Measurements from ENCODE around the gene ATP1B1. TPM values are rescaled to one million over a fixed set of nuclear protein-coding genes. Genes with fewer than 3 reads are reported as not detected.

Gene ATP1B1
- total and polyA plus RNA-seq, 2 experiments from 2014 or later: 220 to 602 TPM

DNA sequence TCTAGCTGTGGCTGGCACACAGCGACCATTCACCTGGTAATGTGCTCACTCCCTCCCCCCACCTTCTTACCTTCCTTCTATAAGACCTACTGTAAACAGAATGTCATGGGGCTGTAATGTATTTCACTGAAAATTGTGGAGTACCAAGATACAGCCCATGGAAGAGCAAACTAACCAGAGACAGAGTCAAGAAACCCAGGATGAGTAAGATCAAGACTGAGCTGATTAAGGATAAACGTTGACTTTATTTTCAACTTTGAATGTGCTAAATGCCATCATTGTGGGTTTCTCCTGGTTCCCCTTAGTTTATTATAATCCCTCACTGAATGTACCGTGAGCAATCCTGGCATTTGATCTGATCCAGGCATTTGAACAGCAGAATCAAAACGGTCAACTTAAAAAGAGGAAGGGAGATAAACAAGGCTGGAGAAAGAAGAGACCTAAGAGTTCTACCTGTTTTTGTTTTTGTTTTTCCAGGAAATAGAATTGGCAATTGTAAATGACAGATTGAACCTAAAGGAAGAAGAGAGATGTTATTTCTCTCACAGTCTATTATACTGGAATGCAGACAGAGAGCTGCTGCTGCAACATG, 16.1 kb upstream of the ATP1B1 start:
- no peak overlapping the region for H3K4me3 ChIP-seq
- TF ChIP-seq CTCF (IDR thresholded peaks at IDR 0.05; ENCODE audit: low read depth, low read length): no peak
- H3K9me3 ChIP-seq (ENCODE audit: low read depth): no peaks in the 10 kb centered on the region
- no peaks in the 10 kb centered on the region for H3K27me3 ChIP-seq
- H3K36me3 ChIP-seq: no peaks in the 10 kb centered on the region
- no peak overlapping the region for H3K27ac ChIP-seq
- peaks cover 51% of the 10 kb centered on the region for H3K4me1 ChIP-seq (ENCODE audit: low read depth)
- no peak for DNase-seq (ENCODE audit: low read depth in 1 of 2, low spot score in 1 of 2)

GRCh38 chr1:169090900-169091311, 15.6 kb upstream of the ATP1B1 start:
- Histone ChIP-seq H3K27me3 (no peaks in the 10 kb centered on the region), H3K36me3 (no peaks in the 10 kb centered on the region), H3K9me3 (ENCODE audit: low read depth) (no peaks in the 10 kb centered on the region), H3K4me1 (ENCODE audit: low read depth) (peaks cover 46% of the 10 kb centered on the region), H3K27ac (no peak overlapping the region), H3K4me3 (no peak overlapping the region)
- DNase-seq (ENCODE audit: low read depth in 1 of 2, low spot score in 1 of 2): no peak
- TF ChIP-seq CTCF (IDR thresholded peaks at IDR 0.05; ENCODE audit: low read depth, low read length): no peak

GRCh38 chr1:169091480-169091941, 15.0 kb upstream of the ATP1B1 start:
- H3K9me3 ChIP-seq (ENCODE audit: low read depth): no peaks in the 10 kb centered on the region
- peaks cover 41% of the 10 kb centered on the region for H3K4me1 ChIP-seq (ENCODE audit: low read depth)
- TF ChIP-seq CTCF (IDR thresholded peaks at IDR 0.05; ENCODE audit: low read depth, low read length): no peak
- no peaks in the 10 kb centered on the region for H3K36me3 ChIP-seq
- no peak for DNase-seq (ENCODE audit: low read depth in 1 of 2, low spot score in 1 of 2)
- no peaks in the 10 kb centered on the region for H3K27me3 ChIP-seq
- no peak overlapping the region for H3K27ac ChIP-seq
- H3K4me3 ChIP-seq: no peak overlapping the region

DNA sequence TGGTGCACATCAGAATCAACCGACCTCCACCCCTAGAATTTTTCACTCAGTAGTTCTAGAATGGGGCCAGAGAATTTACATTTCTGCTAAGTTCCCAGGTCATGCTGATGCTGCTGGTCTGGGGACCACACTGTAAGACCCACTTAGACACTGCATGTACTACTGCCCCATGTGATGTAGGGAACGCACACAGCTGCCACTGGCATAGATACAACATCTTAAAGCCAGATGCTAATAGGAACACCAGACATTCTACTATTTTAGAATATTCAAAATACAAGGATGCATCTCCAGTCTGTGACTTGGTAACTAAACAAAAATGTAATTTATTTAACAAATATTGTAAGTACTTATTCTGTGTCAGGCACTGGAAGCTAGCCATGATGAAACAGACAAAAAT, 14.1 kb upstream of the ATP1B1 start:
- H3K27ac ChIP-seq: no peak overlapping the region
- no peak overlapping the region for H3K4me3 ChIP-seq
- no peaks in the 10 kb centered on the region for H3K27me3 ChIP-seq
- H3K4me1 ChIP-seq (ENCODE audit: low read depth): peaks cover 34% of the 10 kb centered on the region
- DNase-seq (ENCODE audit: low read depth in 1 of 2, low spot score in 1 of 2): no peak
- H3K36me3 ChIP-seq: no peaks in the 10 kb centered on the region
- no peaks in the 10 kb centered on the region for H3K9me3 ChIP-seq (ENCODE audit: low read depth)
- TF ChIP-seq CTCF (IDR thresholded peaks at IDR 0.05; ENCODE audit: low read depth, low read length): no peak

GRCh38 chr1:169094897-169095569, 11.5 kb upstream of the ATP1B1 start:
- Histone ChIP-seq H3K9me3 (ENCODE audit: low read depth) (no peaks in the 10 kb centered on the region), H3K27me3 (no peaks in the 10 kb centered on the region), H3K27ac (no peak overlapping the region), H3K4me1 (ENCODE audit: low read depth) (peaks cover 22% of the 10 kb centered on the region), H3K36me3 (no peaks in the 10 kb centered on the region), H3K4me3 (no peak overlapping the region)
- no peak for DNase-seq (ENCODE audit: low read depth in 1 of 2, low spot score in 1 of 2)
- TF ChIP-seq CTCF (IDR thresholded peaks at IDR 0.05; ENCODE audit: low read depth, low read length): no peak
